Measurements from ENCODE around the gene MYH14.

The MYH14 gene

DNA sequence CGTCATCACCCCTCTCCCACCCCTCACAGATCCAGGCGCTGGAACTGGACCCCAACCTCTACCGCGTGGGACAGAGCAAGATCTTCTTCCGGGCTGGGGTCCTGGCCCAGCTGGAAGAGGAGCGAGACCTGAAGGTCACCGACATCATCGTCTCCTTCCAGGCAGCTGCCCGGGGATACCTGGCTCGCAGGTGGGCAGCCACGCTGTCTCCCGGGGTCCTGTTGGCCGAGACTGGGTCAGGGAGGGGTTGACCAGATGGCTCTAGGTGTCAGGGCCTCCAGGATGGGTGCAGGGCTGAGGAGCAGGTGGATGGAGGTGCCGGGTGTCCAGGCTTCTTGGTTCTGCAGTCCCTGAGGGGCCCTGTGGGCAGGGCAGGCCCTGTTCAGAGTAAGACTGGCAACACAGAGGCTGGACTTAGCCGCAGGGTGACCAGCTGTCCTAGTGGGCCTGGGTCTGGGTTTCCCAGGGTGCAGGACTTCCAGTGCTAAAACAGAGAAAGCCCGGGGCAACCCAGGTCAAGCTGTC lies 58.1 kb downstream of the MYH14 start:
- DNase-seq (ENCODE audit: low spot score): no peak

DNA sequence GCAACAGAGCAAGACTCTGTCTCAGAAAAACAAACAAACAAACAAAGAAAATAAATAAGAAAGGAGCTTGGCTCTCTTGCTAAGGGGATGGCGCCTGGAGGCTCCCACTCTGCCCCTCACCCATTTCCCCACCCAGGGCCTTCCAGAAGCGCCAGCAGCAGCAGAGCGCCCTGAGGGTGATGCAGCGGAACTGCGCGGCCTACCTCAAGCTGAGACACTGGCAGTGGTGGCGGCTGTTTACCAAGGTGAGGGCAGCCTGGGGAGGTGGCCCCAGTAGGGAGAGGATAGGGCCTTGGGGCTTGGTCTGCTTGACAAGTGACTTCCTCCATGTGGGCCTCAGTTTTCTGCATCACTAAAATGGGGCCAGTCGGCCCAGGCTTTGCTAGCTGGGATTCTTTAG lies 59.8 kb downstream of the MYH14 start:
- DNase-seq (ENCODE audit: low spot score): no peak

DNA sequence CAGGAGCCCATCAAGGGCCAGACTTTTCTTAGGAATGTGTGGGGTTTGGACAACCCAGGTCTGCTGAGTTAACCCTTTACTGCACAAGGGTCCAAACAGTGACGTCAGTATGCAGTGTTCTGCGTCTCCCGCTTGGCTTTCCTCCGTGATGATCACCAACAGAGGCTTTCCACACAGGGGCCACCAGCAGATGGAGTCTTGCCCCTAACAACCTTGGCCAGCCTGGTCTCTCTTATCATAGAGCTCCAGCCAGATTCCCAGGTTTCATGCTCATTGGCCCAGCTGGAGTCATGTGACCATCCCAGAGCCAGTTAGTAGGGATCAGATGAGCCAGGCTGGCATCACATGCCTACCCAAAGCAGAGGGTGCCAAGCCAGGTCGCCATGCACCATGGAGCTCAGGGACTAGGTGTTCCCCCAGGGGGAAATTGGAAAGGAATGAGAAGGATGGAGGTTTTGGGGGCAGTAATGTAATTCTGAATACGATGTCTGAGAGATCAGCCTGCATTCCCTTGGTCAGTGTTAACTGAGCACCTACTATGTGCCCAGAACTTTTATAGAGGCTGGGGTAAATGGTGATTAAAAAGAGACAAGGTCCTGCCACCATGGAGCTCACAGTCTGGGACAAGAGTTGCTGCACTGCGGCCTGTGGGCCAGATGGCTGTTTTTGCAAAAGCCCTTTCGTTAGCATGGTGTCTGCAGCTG lies 61.2 kb downstream of the MYH14 start:
- no peak for DNase-seq (ENCODE audit: low spot score)

DNA sequence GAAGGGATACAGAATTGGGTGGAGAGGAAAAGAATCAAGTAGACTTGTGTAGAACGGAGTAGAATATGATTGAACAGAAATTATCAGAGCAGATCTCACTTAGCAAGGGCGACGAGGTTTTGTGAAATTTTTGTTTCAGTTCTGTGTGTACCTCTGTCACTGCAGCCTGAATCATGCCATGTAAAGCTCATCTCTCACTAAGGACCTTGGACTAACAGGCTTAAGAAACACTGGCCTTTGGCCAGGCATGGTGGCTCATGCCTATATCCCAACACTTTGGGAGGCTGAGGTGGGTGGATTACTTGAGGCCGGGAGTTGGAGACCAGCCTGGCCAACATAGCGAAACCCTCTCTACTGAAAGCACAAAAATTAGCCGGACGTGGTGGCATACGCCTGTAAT lies 62.6 kb downstream of the MYH14 start:
- no peak for DNase-seq (ENCODE audit: low spot score)

DNA sequence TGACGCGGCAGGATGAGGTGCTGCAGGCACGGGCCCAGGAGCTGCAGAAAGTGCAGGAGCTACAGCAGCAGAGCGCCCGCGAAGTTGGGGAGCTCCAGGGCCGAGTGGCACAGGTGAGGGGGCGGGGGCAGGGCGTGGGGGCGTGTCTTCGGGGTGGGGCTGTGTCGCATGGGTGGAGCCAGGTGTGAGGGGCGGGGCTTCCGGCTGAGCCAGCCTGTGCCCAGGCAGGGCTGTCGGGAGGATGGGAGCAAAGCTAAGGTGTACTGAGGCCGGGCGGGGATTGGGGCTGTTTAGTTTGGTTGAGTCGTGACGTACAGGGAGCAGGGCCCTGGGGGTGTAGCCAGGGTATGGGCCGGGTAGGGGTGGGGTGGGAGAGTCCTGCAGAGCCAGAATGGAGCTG lies 63.5 kb downstream of the MYH14 start:
- DNase-seq (ENCODE audit: low spot score): no peak

DNA sequence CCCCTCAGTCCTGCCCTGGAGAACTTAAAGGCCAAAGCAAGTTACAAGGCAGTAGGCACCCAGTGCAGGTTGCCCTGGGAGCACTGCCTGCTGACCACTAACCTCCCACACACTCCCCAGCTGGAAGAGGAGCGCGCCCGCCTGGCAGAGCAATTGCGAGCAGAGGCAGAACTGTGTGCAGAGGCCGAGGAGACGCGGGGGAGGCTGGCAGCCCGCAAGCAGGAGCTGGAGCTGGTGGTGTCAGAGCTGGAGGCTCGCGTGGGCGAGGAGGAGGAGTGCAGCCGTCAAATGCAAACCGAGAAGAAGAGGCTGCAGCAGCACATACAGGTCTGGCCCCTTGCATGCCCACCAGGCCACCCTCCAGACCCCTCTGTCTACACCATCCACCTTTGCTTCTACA lies 64.6 kb downstream of the MYH14 start:
- no peak for DNase-seq (ENCODE audit: low spot score)

DNA sequence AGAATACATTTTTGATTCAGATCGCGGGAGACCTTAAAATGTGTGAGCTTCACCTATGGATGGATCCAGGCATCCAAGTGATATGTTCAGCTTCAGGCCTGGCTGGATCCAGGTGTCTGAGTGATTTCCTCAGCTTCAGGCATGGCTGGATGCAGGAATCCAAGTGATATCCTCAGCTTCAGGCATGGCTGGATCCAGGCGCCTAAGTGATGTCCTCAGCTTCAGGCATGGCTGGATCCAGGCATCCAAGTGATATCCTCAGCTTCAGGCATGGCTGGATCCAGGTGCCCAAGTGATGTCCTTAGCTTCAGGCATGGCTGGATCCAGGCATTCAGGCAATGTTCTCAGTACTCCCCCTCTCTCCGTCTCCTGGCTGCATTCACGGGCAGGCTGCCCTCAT lies 65.1 kb downstream of the MYH14 start:
- DNase-seq (ENCODE audit: low spot score): no peak

DNA sequence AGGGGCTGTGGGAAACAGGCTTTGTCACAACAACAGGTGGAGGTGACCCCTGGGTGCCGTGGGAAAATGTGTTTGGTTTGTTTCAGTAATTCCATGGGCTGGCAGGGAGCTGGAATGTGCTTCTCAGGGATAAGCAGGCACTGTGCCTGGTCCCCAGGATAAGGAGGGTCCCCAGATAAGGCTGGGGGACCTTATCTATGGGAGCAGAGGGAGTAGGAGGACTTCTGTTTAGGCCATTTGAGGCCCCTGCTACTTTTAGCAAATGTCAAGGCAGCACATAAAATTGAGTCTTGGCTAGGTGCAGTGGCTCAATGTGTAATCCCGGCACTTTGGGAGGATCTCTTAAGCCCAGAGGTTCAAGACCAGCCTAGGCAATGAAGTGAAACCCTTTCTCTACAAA lies 66.2 kb downstream of the MYH14 start:
- no peak for DNase-seq (ENCODE audit: low spot score)

DNA sequence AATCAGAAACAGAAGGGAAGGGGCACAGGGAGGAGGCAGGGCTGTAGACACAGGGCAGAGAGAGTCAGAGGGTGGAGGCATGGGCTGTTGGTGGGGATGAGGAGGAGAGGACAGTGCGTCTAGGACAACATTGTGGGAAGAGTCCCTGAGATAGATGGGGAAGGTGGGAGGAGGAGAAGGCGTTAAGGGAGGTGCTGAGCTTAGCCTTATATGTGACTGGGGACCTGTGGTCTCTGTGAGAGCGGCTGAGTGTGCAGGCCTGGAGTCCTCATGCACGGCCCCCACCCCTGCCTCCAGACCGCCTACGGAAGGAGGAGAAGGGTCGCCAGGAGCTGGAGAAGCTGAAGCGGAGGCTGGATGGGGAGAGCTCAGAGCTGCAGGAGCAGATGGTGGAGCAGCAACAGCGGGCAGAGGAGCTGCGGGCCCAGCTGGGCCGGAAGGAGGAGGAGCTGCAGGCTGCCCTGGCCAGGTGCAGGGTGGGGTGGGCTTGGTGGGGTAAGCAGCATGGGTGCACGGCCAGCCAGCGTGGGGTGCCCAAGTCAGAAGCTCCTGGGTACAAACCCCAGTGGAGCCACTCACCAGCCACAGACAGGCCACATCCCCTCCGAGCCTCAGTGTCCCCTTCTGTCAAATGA lies 69.0 kb downstream of the MYH14 start:
- DNase-seq (ENCODE audit: low spot score): no peak

DNA sequence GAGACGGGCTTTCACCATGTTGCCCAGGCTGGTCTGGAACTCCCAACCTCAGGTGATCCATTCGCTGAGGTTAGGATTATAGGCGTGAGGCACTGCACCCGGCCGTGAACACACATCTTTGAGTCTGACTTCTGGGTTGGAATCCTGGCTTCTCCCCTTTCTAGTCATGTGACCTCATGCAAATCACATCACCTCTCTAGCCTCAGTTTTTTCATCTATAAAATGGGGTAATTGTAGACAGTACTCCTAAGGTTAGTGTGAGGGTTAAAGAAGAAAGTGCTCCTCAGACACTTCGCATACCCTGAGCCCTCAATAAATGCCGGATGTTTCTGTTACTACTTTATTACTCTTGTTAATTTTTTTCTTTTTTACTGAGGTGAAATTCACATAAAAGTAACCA lies 70.4 kb downstream of the MYH14 start:
- no peak for DNase-seq (ENCODE audit: low spot score)

DNA sequence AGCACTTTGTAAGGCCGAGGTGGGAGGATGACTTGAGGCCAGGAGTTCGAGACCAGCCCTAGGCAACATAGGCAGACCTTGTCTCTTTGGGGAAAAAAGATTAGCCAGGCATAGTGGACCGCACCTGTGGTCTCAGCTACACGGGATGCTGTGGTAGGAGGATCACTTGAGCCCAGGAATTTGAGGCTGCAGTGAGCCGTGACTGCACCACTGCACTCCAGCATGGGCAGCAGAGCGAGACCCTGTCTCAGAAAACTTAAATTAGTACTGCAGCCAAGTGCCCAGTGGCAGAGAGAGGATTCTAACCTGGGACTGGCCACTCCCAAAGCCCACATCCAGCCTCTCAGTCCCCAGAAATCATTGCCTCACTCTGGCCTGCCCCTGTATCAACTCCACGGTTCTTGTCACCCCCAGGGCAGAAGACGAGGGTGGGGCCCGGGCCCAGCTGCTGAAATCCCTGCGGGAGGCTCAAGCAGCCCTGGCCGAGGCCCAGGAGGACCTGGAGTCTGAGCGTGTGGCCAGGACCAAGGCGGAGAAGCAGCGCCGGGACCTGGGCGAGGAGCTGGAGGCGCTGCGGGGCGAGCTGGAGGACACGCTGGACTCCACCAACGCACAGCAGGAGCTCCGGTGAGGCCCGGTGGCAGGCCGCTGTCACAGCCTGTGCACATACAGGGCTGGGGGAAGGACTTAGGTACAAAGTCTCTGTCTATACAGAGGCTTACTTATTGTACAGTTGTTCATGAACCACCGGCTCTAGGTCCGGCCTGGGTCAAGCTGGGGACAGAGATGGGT lies 72.4 kb downstream of the MYH14 start:
- no peak for DNase-seq (ENCODE audit: low spot score)

DNA sequence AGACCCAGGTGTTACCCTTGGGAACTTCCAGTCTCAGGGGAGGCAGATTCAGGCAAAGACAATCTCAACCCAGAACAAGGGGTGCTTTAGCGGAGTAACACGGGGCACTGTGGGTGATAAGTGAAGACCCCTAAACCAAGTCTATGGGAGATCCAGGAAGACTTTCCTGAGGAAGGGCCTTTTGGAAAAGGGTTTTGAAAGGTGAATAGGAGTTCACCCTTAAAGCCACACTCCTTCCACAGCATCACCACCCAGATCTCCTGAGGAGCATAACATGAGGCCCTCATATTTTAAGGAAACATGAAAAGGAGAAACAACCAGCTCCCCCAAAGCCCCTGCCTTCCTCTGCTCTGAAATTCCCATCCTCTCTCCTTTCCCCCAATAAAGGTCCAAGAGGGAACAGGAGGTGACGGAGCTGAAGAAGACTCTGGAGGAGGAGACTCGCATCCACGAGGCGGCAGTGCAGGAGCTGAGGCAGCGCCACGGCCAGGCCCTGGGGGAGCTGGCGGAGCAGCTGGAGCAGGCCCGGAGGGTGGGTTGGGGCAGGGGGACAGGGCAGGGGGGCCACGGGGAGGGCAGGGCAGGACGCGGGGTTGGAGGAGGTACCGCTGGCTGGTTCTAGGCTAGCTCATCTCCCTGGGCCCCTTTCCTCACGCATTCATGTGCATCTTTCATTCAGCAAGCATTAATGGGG lies 73.1 kb downstream of the MYH14 start:
- no peak for DNase-seq (ENCODE audit: low spot score)

DNA sequence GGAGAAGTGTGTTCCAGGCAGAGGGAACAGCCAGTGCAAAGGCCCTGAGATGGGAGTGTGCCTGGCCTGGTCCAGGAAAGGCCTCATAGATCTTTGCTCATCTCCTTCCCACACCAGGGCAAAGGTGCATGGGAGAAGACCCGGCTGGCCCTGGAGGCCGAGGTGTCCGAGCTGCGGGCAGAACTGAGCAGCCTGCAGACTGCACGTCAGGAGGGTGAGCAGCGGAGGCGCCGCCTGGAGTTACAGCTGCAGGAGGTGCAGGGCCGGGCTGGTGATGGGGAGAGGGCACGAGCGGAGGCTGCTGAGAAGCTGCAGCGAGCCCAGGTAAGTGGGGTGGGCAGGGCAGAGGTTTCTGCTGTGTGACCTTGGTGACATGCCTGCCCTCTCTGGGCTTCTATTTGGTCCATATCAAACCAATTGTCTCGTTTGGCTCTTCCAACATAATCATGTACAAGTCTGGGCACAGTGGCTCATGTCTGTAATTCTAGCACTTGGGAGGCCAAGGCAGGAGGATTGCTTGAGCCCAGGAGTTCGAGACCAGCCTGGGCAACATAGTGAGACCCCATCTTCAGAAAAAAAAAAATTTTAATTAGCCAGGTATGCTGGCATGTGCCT lies 74.7 kb downstream of the MYH14 start:
- DNase-seq (ENCODE audit: low spot score): no peak

DNA sequence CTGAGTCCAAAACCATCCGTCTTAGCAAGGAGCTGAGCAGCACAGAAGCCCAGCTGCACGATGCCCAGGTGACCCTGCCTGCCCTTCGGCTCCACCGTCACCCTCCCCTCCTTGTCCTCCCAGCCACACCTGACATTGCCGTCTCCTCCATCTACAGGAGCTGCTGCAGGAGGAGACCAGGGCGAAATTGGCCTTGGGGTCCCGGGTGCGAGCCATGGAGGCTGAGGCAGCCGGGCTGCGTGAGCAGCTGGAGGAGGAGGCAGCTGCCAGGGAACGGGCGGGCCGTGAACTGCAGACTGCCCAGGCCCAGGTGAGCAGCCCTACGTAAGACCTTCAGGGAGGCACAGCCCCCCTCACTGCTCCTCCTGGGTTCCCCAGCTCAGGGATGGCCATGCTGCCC lies 76.7 kb downstream of the MYH14 start:
- DNase-seq (ENCODE audit: low spot score): no peak

DNA sequence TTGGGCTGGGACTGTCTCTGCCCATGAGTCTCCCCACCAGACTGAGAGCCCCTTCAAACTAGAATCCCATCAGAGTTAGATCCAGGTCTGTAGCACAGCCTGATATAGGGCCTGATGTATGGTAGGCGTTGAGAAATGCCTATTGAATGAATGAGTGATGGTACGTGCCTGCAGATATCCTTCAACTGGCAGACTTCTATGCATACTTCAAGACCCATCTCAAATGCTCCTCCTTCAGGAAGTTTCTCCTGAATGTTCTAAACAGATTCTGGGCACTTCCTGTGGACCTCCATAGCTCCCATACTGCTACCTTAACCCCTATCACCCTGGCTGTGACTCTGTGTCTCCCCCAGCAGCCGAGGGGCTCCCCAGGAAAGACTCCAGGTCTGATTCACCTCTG lies 77.6 kb downstream of the MYH14 start:
- no peak for DNase-seq (ENCODE audit: low spot score)

DNA sequence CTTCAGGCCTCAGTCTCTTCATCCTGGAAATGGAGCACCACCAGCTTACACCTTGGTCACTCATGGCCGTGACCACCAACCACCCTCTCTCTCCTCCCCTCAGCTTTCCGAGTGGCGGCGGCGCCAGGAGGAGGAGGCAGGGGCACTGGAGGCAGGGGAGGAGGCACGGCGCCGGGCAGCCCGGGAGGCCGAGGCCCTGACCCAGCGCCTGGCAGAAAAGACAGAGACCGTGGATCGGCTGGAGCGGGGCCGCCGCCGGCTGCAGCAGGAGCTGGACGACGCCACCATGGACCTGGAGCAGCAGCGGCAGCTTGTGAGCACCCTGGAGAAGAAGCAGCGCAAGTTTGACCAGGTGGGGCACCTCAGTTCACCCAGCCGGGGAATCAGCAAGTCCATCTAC lies 78.1 kb downstream of the MYH14 start:
- no peak for DNase-seq (ENCODE audit: low spot score)

DNA sequence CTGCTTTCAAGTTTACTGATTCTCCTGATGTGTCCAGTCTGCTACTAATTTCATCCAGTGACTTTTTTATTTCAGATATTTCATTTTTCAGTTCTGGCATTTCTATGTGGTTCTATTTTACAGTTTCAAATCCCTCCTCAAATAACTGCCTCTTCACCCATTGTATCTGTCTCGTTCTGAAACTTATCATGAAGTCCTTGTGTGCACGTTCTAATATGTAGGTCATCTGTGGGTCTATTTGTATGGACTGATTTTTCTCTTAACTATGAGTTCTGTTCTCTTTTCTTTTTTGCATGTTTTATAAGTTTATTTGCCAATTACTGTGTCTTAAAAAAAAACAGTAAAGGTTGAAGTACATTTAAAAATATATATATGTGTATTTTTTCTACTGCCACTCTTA lies 82.4 kb downstream of the MYH14 start:
- no peak for DNase-seq (ENCODE audit: low spot score)

DNA sequence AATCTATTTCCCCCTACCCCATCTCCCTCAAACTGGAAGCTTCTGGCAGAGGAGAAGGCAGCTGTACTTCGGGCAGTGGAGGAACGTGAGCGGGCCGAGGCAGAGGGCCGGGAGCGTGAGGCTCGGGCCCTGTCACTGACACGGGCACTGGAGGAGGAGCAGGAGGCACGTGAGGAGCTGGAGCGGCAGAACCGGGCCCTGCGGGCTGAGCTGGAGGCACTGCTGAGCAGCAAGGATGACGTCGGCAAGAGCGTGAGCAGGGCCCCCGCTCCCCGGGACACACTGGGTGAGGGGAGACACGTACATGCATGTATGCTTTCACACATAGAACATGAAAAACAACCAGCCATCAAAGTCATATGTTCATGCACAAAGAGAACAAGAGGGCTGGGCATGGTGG lies 83.0 kb downstream of the MYH14 start:
- DNase-seq (ENCODE audit: low spot score): no peak

DNA sequence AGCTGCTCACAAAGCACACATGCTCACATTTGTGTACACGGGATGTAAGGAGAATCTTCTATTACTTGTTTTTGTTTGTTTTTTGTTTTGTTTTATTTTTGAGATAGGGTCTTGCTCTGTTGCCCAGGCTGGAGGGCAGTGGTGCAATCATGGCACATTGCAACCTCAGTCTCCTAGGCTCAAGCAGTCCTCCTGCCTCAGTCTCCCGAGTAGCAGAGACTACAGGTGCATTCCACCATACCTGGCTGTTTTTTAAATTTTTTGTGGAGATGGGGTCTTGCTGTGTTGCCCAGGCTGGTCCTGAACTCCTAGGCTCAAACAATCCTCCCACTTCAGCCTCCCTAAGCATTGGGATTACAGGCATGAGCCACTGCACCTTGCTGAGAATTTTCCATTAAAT lies 83.9 kb downstream of the MYH14 start:
- DNase-seq (ENCODE audit: low spot score): no peak

DNA sequence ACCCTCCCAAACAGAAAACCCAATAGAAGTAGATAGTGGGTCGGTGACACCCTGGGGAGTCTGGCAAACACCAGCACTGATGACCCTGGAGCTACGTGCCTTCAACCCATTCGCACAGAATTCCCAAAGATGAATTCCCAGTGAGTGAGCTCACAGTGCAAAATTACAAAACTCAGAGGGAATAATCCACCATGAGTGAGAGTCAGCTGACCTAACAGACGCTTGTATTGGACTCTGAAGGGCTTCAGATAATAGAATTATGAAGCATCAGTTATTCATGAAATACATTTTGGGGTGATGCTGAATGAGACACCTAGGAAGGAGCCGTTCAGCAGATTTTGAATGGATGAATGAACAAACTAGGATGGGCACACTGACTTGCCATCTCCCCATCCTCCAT lies 85.5 kb downstream of the MYH14 start:
- DNase-seq (ENCODE audit: low spot score): no peak

DNA sequence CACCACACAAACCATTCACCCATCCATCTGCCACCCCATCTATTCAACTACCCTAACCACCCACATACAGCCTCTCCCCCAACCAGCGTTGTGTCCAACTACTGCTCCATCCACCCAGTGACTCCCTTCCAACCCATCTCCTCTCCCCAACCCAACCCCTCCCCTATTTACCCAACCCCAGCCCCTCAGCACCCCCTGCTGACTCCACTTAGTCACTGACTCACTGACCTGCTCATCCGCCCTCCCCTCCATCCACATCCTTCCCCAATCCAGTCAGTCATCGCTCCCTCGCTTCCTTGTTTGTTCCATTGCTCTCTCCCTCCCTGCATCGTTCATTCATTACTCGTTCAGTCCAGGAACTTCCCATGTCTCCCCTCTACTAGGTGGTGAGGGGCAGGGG lies 86.6 kb downstream of the MYH14 start:
- DNase-seq (ENCODE audit: low spot score): no peak

DNA sequence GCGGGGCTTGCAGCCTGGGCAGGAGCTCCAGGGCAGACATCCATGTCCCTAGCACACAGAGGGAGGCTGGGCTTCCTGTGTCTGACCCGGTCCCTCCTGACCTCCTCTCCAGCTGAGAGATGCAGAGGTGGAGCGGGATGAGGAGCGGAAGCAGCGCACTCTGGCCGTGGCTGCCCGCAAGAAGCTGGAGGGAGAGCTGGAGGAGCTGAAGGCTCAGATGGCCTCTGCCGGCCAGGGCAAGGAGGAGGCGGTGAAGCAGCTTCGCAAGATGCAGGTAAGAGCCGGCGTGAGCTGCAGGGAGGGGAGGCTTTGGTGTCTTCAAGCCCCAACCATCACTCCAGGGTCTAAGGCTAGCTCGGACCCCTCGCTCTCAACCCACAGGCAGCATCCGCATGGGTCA lies 87.4 kb downstream of the MYH14 start:
- no peak for DNase-seq (ENCODE audit: low spot score)
